HepG2 (cell line): ENCODE measurements around the gene HOXD9. TPM values are rescaled to one million over a fixed set of nuclear protein-coding genes. Genes with fewer than 3 reads are reported as not detected.

Experiments
- ATAC-seq: fragments of 200-7000 bp; cut with Tn5 transposase; 3 replicates; pipeline ENCODE4 v1.9.1; 2020; ENCODE audit warnings: mild to moderate bottlenecking, moderate library complexity
- BruUV-seq: library from RNA; stranded (reverse); fragments of 400-500 nt; replicated peaks from 2 replicates; lab custom pipeline; 2021; lab: Mats Ljungman, UMichigan
- CTCF ChIA-PET: fragments of 300-600 bp; formaldehyde crosslinking; extraction: SDS; loops from one replicate; lab custom pipeline; 2021; ENCODE audit warnings: low total read pairs, inconsistent platforms, low intra/inter-chr PET ratio; lab: Yijun Ruan, JAX
- POLR2A ChIA-PET: fragments of 350-600 bp; sonication (Branson Sonifier 250); formaldehyde crosslinking; loops from one replicate; lab custom pipeline; 2020; ENCODE audit warnings: antibody characterized with exemption, inconsistent platforms; lab: Yijun Ruan, JAX
- DNase-seq: peaks from one replicate; pipeline ENCODE4 v3.0.0-alpha.2; 2015; ENCODE audit warnings: low spot score
- FAIRE-seq: peaks from 3 replicates; lab custom pipeline; 2011; peaks lifted over from hg19 to GRCh38; lab: Jason Lieb, UNC
- H2AFZ ChIP-seq: one replicate; pipeline ENCODE4 v1.6.1; 2011; ENCODE audit warnings: low read length, inconsistent platforms
- H3K27ac ChIP-seq: fragments of 300-600 bp; 3 replicates; pipeline ENCODE4 v1.8.0; 2011; ENCODE audit warnings: mixed run types, mild to moderate bottlenecking, mixed read lengths, low read length, inconsistent platforms; ENCODE audit not compliant: insufficient read depth; ENCODE audit errors: extremely low read length
- H3K27me3 ChIP-seq, 2 experiments: fragments of 200-600 bp in 1 of 2; 2 replicates in 1 of 2; 3 replicates in 1 of 2; pipeline versions ENCODE4 v1.6.0 to v1.8.0; 2011; ENCODE audit warnings: low read length in 2 of 2, mild to moderate bottlenecking in 2 of 2, moderate library complexity in 2 of 2, inconsistent platforms in 1 of 2; ENCODE audit not compliant: insufficient read depth in 2 of 2, control insufficient read depth in 1 of 2
- H3K36me3 ChIP-seq, 2 experiments: fragments of 200-600 bp in 1 of 2; replicated peaks in 1 of 2; 2 replicates in 1 of 2; 3 replicates in 1 of 2; pipeline versions ENCODE4 v1.5.1 to v1.8.0; 2011; ENCODE audit warnings: low read length in 2 of 2, inconsistent platforms in 1 of 2; ENCODE audit not compliant: insufficient read depth in 2 of 2, control insufficient read depth in 1 of 2
- H3K4me1 ChIP-seq: 2 replicates; pipeline ENCODE4 v1.5.1; 2012; ENCODE audit warnings: low read length, inconsistent platforms; ENCODE audit not compliant: insufficient read depth
- H3K4me2 ChIP-seq: 2 replicates; pipeline ENCODE4 v1.6.0; 2011; ENCODE audit warnings: low read depth, low read length, inconsistent platforms
- H3K4me3 ChIP-seq, 3 experiments: fragments of 200-600 bp in 1 of 3; sonication (generic), shearing (Covaris generic) in 1 of 3; replicated peaks in 1 of 3; 2 replicates each; pipeline ENCODE4 v1.5.1; 2011 to 2016; ENCODE audit warnings: low read length in 3 of 3, inconsistent platforms in 2 of 3, low read depth in 2 of 3, mild to moderate bottlenecking in 2 of 3, control low read depth in 1 of 3, mixed read lengths in 1 of 3; ENCODE audit not compliant: insufficient read depth in 1 of 3
- H3K79me2 ChIP-seq: one replicate; pipeline ENCODE4 v1.6.1; 2011; ENCODE audit warnings: low read length, inconsistent platforms; ENCODE audit not compliant: insufficient read depth
- H3K9ac ChIP-seq: 2 replicates; pipeline ENCODE4 v1.6.0; 2011; ENCODE audit warnings: mild to moderate bottlenecking, low read depth, low read length, inconsistent platforms; ENCODE audit not compliant: insufficient read depth
- H3K9me3 ChIP-seq: 2 replicates; pipeline ENCODE4 v1.5.1; 2012; ENCODE audit warnings: mild to moderate bottlenecking, low read length
- H4K20me1 ChIP-seq: 2 replicates; pipeline ENCODE4 v1.6.0; 2011; ENCODE audit warnings: inconsistent platforms, mild to moderate bottlenecking, low read length, moderate library complexity; ENCODE audit not compliant: insufficient read depth
- SAFB2 ChIP-seq: sonication (generic); formaldehyde crosslinking; IDR thresholded peaks from 2 replicates; pipeline ENCODE4 v1.5.1; 2020; ENCODE audit warnings: missing genetic modification reagents, low read depth, mild to moderate bottlenecking, borderline replicate concordance
- TBP ChIP-seq: sonication (generic); formaldehyde crosslinking; IDR thresholded peaks from 2 replicates; pipeline ENCODE4 v1.5.0; 2020; ENCODE audit warnings: missing genetic modification reagents
- ZBTB1 ChIP-seq: sonication (generic); formaldehyde crosslinking; IDR thresholded peaks from 2 replicates; pipeline ENCODE4 v1.4.0; 2020; ENCODE audit warnings: missing genetic modification reagents, borderline replicate concordance
- ZBTB33 ChIP-seq: sonication (generic); formaldehyde crosslinking; IDR thresholded peaks from 2 replicates; pipeline ENCODE4 v1.4.0; 2020; ENCODE audit warnings: missing genetic modification reagents
- ZFP36 ChIP-seq: fragments of 150-350 bp; IDR thresholded peaks from 2 replicates; pipeline ENCODE4 v1.6.1; 2018; ENCODE audit warnings: borderline replicate concordance, low read length, low read depth; ENCODE audit not compliant: partially characterized antibody
- WGBS: methylation state at CpG from one replicate; pipeline ENCODE4 v1.1.6; 2017; ENCODE audit warnings: low lambda C conversion rate; 5-methylcytosine and 5-hydroxymethylcytosine counted together
- in situ Hi-C: cut with HindIII; loops from 2 replicates; pipeline ENCODE4 v1.10.0; 2017; ENCODE audit warnings: low pct_unique_long_range_greater_than_20kb; ENCODE audit not compliant: extremely low pct_ligation_motif_present
- intact Hi-C: fragments of 100-400 bp; cut with micrococcal nuclease; formaldehyde crosslinking; loops from one replicate; pipeline ENCODE4 v1.10.0; 2022; ENCODE audit not compliant: unreplicated experiment
- polyA plus RNA-seq, 8 experiments: library from polyadenylated mRNA; depleted of rRNA in 3 of 8; stranded (reverse) in 7 of 8; unstranded in 1 of 8; fragments of >200 nt; fragmentation: Illumina TruSeq in 4 of 8; extraction: Trizol in 4 of 8; gene quantifications; 2 replicates each; pipeline versions ENCODE4 v1.2.1 to v1.2.3, GENCODE V29; 2011 to 2016; ENCODE audit warnings: low read depth in 4 of 8, missing spikeins in 1 of 8, mixed read lengths in 1 of 8; ENCODE audit not compliant: insufficient read depth in 1 of 8
- total RNA-seq, 5 experiments: library from RNA; depleted of rRNA; stranded (reverse); fragments of >200 nt; fragmentation: Illumina TruSeq; extraction: Trizol; gene quantifications; 2 replicates each; pipeline ENCODE4 v1.2.3, GENCODE V29; 2016; ENCODE audit warnings: low read depth in 1 of 5

HOXD9 gene
- total and polyA plus RNA-seq, 2 of the 13 experiments (the other 11 are each of a cell fraction or from before 2014, with no cell fraction given): not detected

- H3K4me2 ChIP-seq: no peak overlapping the region
- FAIRE-seq (no peak), DNase-seq (no peak), ATAC-seq (no peak)
- no peaks in the 10 kb centered on the region for H3K79me2 ChIP-seq
- H3K9ac ChIP-seq: no peak overlapping the region
- H2AFZ ChIP-seq: no peak overlapping the region
- intact Hi-C loops (no loop called here), in situ Hi-C loops (no loop called here)
- no peak overlapping the region for H3K4me3 ChIP-seq
- no peaks in the 10 kb centered on the region for H4K20me1 ChIP-seq
- CTCF ChIA-PET: no interaction called here
- TF ChIP-seq ZBTB33 (CRISPR knock-in tag) (no peak), ZBTB1 (no peak), TBP (CRISPR knock-in tag) (no peak)
- no peaks in the 10 kb centered on the region for H3K9me3 ChIP-seq
- H3K4me1 ChIP-seq: peaks cover 17% of the 10 kb centered on the region
- no TSS peak for BruUV-seq
- WGBS: 21% methylated on average over 8 of the region's 8 CpGs
- H3K36me3 ChIP-seq: no peaks in the 10 kb centered on the region
- H3K27me3 ChIP-seq: peaks cover 27 to 92% of the 10 kb centered on the region in 2 experiments
- no peak overlapping the region for H3K27ac ChIP-seq
- POLR2A ChIA-PET: no interaction called here
Measured at GRCh38 chr2:176093898-176094249, 28.6 kb upstream of the HOXD9 start.

DNA sequence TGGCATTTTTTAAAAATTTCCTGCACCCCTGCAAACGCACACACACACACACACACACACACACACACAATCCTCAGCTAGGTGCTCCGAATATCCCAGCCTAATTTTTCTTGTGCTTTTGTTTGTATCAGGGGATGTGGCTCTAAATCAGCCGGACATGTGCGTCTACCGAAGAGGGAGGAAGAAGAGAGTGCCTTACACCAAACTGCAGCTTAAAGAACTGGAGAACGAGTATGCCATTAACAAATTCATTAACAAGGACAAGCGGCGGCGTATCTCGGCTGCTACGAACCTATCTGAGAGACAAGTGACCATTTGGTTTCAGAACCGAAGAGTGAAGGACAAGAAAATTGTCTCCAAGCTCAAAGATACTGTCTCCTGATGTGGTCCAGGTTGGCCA is 28.2 kb upstream of the HOXD9 start:
- Histone ChIP-seq H3K9ac (no peak overlapping the region), H2AFZ (no peak overlapping the region), H3K4me3 (no peak overlapping the region), H3K4me1 (peaks cover 17% of the 10 kb centered on the region), H4K20me1 (no peaks in the 10 kb centered on the region), H3K27ac (no peak overlapping the region), H3K79me2 (no peaks in the 10 kb centered on the region), H3K27me3 (peaks cover 26 to 92% of the 10 kb centered on the region in 2 experiments), H3K36me3 (no peaks in the 10 kb centered on the region), H3K4me2 (no peak overlapping the region), H3K9me3 (no peaks in the 10 kb centered on the region)
- DNase-seq (no peak), ATAC-seq (no peak), FAIRE-seq (no peak)
- ChIA-PET POLR2A (no interaction called here), CTCF (no interaction called here)
- in situ Hi-C loops (no loop called here), intact Hi-C loops (no loop called here)
- BruUV-seq: no TSS peak
- TF ChIP-seq SAFB2 (CRISPR knock-in tag) (no peak), ZFP36 (peak; percentile 9)
- WGBS: 25% methylated on average over 12 of the region's 12 CpGs
